Measurements from ENCODE around the gene RHD. TPM values are rescaled to one million over a fixed set of nuclear protein-coding genes. Genes with fewer than 3 reads are reported as not detected.
"Not testable (repeated sequence)": the region's sequence is repeated elsewhere in the genome, so short reads cannot be mapped to it uniquely, and the experiment has no call there.

Gene RHD
- total RNA-seq, 1 experiment from 2014 or later = not detected

GRCh38 chr1:25343872-25344271 is 71.6 kb downstream of the RHD start:
- Histone ChIP-seq H3K27me3 (no peaks in the 10 kb centered on the region), H3K9me3 (replicated peaks) (no peaks in the 10 kb centered on the region), H3K4me3 (no peak overlapping the region), H3K36me3 (peaks cover 41% of the 10 kb centered on the region), H3K4me1 (peaks cover 31% of the 10 kb centered on the region), H3K27ac (peak overlapping the region; percentile 61)
- peak; percentile 81 to 86 for DNase-seq

GRCh38 chr1:25347556-25347955 is 75.2 kb downstream of the RHD start:
- H3K4me1 ChIP-seq = peaks cover 19% of the 10 kb centered on the region
- no peak for DNase-seq
- no peaks in the 10 kb centered on the region for H3K9me3 ChIP-seq (replicated peaks)
- H3K27me3 ChIP-seq = no peaks in the 10 kb centered on the region
- no peak overlapping the region for H3K4me3 ChIP-seq
- no peak overlapping the region for H3K27ac ChIP-seq
- H3K36me3 ChIP-seq = peaks cover 59% of the 10 kb centered on the region

- peaks cover 67% of the 10 kb centered on the region for H3K36me3 ChIP-seq
- no peak overlapping the region for H3K27ac ChIP-seq
- H3K4me3 ChIP-seq = no peak overlapping the region
- DNase-seq = no peak
- H3K27me3 ChIP-seq = no peaks in the 10 kb centered on the region
- peaks cover 1% of the 10 kb centered on the region for H3K4me1 ChIP-seq
- H3K9me3 ChIP-seq (replicated peaks) = no peaks in the 10 kb centered on the region
Measured at GRCh38 chr1:25349606-25350005, 77.3 kb downstream of the RHD start.

DNA sequence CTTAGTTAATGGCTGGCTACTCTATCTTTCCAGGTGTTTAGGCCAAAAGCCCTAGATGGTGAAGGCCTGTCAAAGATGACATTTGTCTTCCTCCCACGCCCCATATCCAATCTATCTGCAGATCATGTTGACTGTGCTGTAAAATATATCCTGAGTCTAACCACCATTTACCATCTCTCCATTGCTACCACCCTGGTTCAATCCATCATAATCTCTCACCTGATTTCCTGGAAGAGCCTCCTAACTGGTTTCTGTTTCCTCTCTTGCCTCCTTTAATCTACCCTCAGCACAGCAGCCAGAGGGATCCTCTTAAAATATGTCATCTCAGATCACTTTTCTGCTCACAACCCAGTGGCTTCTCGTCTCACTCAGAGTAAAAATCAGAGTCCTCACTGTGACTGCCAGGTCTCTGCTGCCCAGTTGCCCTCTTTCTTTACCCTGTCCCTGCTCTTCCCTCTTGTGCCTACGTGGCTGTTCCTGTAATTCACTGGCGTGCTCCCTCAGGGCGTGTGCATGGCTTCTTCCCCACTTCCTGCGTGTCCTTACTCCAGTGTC is 83.6 kb downstream of the RHD start:
- H3K36me3 ChIP-seq = peaks cover 71% of the 10 kb centered on the region

GRCh38 chr1:25356441-25356840 is 84.1 kb downstream of the RHD start:
- DNase-seq = no peak
- Histone ChIP-seq H3K4me1 (no peaks in the 10 kb centered on the region), H3K4me3 (no peak overlapping the region), H3K27ac (no peak overlapping the region), H3K36me3 (peaks cover 75% of the 10 kb centered on the region), H3K27me3 (no peaks in the 10 kb centered on the region), H3K9me3 (replicated peaks) (no peaks in the 10 kb centered on the region)

More for the DNA sequence above, 83.6 kb downstream of the RHD start:
- H3K27ac ChIP-seq = no peak overlapping the region
- no peaks in the 10 kb centered on the region for H3K9me3 ChIP-seq (replicated peaks)
- no peaks in the 10 kb centered on the region for H3K27me3 ChIP-seq
- no peaks in the 10 kb centered on the region for H3K4me1 ChIP-seq
- DNase-seq = no peak
- no peak overlapping the region for H3K4me3 ChIP-seq

GRCh38 chr1:25356848-25357247 is 84.5 kb downstream of the RHD start:
- no peak for DNase-seq
- Histone ChIP-seq H3K9me3 (replicated peaks) (no peaks in the 10 kb centered on the region), H3K36me3 (peaks cover 75% of the 10 kb centered on the region), H3K27me3 (no peaks in the 10 kb centered on the region), H3K27ac (no peak overlapping the region), H3K4me1 (no peaks in the 10 kb centered on the region), H3K4me3 (no peak overlapping the region)

DNA sequence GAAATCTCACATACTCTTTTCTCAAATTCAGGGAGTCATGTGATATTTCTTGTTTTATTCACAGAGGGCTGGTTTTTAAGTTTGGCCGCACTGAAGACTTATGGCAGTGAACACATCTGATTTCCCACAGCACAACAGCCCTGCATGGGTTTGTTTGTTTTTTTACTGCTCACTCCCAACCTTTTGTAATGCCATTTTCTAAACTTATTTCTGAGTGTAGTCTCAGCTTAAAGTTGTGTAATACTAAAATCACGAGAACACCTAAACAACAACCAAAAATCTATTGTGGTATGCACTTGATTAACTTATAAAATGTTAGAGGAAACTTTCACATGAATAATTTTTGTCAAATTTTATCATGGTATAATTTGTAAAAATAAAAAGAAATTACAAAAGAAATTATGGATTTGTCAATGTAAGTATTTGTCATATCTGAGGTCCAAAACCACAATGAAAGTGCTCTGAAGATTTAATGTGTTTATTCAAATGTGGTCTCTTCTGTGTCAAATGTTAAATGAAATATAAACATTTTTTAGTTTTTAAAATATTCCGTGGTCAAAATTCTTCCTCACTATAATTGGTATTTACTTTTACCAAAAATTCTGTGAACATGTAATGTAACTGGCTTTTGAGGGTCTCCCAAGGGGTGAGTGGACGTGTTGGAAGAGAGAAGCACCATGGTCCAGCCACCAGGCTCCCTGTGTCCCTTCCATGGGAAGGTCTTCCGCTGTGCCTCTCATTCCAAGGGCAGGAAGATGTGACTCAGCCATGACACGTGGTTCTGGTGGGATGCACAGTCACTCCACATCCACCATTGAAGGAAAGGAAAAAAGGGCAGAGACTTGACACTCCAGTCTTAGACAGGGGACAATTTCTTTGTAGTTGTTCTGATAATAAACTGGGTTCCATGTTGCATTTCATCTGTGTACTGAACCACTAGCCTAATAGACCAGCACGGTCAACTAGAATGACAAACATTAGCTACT is 88.6 kb downstream of the RHD start:
- H3K27ac ChIP-seq = no peak overlapping the region
- H3K4me1 ChIP-seq = no peaks in the 10 kb centered on the region
- H3K9me3 ChIP-seq (replicated peaks) = no peaks in the 10 kb centered on the region
- H3K4me3 ChIP-seq = no peak overlapping the region
- peaks cover 49% of the 10 kb centered on the region for H3K36me3 ChIP-seq
- DNase-seq = no peak
- H3K27me3 ChIP-seq = no peaks in the 10 kb centered on the region

DNA sequence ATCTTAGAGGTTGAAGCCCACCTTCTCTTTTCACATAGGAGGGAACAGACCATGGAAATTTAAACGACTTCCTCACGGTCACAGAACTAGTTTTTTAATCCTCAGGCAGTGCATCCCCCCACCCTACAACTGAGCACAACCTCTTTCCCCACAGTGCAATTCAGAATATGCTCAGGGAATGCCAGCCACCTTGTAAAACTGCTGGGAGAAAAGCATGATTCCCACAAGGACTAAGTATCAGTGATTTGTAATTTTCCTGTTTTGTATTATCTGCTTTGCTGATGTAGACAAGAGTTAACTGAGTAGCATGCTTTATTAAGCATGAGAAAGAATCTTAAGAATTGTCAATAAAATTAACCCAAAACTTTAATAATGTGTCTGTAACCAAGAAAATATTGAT is 89.6 kb downstream of the RHD start:
- DNase-seq = no peak
- H3K27ac ChIP-seq = no peak overlapping the region

DNA sequence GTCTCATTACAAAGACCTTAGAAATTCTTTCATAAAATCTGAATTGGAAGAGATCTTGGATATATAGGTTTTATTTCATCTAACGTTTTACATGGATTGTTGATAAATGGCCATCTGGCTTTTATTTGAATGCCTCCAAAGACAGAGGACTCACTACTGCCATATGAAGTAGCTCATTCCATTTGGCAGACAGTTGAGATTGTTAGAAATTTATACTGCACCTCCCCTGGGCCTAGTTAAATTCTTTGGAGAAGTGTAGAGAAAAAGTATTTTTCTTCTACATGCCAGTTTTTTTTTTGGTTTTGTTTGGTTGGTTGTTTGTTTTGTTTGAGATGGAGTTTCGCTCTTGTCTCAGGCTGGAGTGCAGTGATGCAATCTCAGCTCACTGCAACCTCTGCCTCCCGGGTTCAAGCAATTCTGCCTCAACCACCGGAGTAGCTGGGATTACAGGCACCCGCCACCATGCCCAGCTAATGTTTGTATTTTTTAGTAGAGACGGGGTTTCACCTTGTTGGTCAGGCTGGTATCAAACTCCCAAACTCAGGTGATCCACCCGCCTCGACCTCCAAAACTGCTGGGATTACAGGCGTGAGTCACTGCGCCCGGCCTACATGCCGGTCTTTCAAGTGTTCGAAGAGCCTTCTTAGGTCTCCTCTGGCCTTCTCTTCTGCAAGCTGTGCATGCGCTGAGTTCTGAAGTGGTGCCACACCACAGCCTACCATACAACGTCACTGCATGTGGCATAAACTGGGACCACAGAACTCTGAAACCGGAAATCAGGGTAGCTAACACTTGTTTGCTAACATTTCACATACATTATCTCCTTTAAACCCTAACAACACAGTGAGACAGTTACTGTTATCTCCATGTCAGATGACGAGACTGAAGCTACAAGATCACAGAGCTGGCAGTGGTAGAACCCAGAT is 90.6 kb downstream of the RHD start:
- not testable (repeated sequence) for H3K27me3 ChIP-seq; H3K4me1 ChIP-seq; DNase-seq; H3K9me3 ChIP-seq (replicated peaks); H3K4me3 ChIP-seq; H3K27ac ChIP-seq
- peaks cover 37% of the 10 kb centered on the region for H3K36me3 ChIP-seq

More for the DNA sequence above, 89.6 kb downstream of the RHD start:
- no peaks in the 10 kb centered on the region for H3K27me3 ChIP-seq
- no peak overlapping the region for H3K4me3 ChIP-seq
- peaks cover 44% of the 10 kb centered on the region for H3K36me3 ChIP-seq
- no peaks in the 10 kb centered on the region for H3K9me3 ChIP-seq (replicated peaks)
- no peaks in the 10 kb centered on the region for H3K4me1 ChIP-seq

GRCh38 chr1:25369241-25369640 is 96.9 kb downstream of the RHD start:
- Histone ChIP-seq H3K27me3 (no peaks in the 10 kb centered on the region), H3K9me3 (replicated peaks) (no peaks in the 10 kb centered on the region), H3K4me3 (no peak overlapping the region), H3K36me3 (no peaks in the 10 kb centered on the region), H3K27ac (no peak overlapping the region), H3K4me1 (no peaks in the 10 kb centered on the region)
- peak in 1 of 2 experiments; percentile 15 for DNase-seq

- H3K36me3 ChIP-seq; H3K4me1 ChIP-seq; H3K9me3 ChIP-seq (replicated peaks); H3K27me3 ChIP-seq; H3K27ac ChIP-seq; H3K4me3 ChIP-seq; DNase-seq: not testable (repeated sequence)
Measured at GRCh38 chr1:25369691-25370271, 97.5 kb downstream of the RHD start.

DNA sequence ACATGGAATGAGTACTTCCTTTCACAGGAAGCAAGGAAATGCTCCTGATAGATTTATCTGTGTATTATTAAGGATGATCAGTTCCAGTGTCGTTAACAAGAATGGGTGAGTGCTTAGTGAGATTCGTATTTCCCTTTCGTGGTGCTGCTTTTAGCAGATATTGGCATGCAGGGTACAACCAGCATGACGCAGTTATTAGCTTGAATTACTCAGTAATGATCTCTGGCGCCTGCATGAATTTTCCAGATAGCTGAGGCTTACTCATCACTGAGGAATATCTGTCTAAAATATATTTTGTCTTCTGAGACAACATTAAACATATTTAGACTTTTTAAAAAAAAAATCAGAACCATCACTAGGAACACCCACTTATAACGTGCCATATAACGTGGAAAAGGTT is 99.4 kb downstream of the RHD start:
- H3K27ac ChIP-seq; DNase-seq; H3K4me3 ChIP-seq; H3K9me3 ChIP-seq (replicated peaks); H3K4me1 ChIP-seq; H3K27me3 ChIP-seq; H3K36me3 ChIP-seq: not testable (repeated sequence)

- H3K27ac ChIP-seq; H3K4me3 ChIP-seq; H3K9me3 ChIP-seq (replicated peaks); H3K4me1 ChIP-seq; H3K27me3 ChIP-seq; DNase-seq; H3K36me3 ChIP-seq: not testable (repeated sequence)
Measured at GRCh38 chr1:25378367-25378766, 106.1 kb downstream of the RHD start.

All from SJCRH30 (cell line).